Activated B cell treated with CpG ODN at 0.5 μM for 24 hours (primary cell): ENCODE results near the gene AP5B1. TPM values are rescaled to one million over a fixed set of nuclear protein-coding genes. Genes with fewer than 3 reads are reported as not detected.

Source experiments
- ATAC-seq: fragments of 200-7000 bp; cut with Tn5 transposase; one replicate; pipeline ENCODE4 v1.10.0; 2021; ENCODE audit warnings: low read depth, mild to moderate bottlenecking, moderate library complexity
- CTCF ChIA-PET: fragments of 350-600 bp; sonication (Branson Sonifier 250); formaldehyde crosslinking; loops from one replicate; lab custom pipeline; 2021; ENCODE audit warnings: antibody characterized with exemption; lab: Charles Lee
- POLR2A ChIA-PET: fragments of 350-600 bp; sonication (Branson Sonifier 250); formaldehyde crosslinking; loops from one replicate; lab custom pipeline; 2021; ENCODE audit warnings: antibody characterized with exemption; lab: Charles Lee
- DNase-seq: peaks from one replicate; pipeline ENCODE4 v3.0.0; 2022
- H3K27ac Mint-ChIP-seq: one replicate; pipeline ENCODE4 v1.8.0; 2020; ENCODE audit warnings: mixed read lengths
- H3K27me3 Mint-ChIP-seq: one replicate; pipeline ENCODE4 v1.8.0; 2021; ENCODE audit warnings: mixed read lengths
- H3K36me3 Mint-ChIP-seq: one replicate; pipeline ENCODE4 v1.8.0; 2021; ENCODE audit warnings: low read depth, mixed read lengths
- H3K4me1 Mint-ChIP-seq: one replicate; pipeline ENCODE4 v1.8.0; 2021; ENCODE audit warnings: mixed read lengths
- H3K4me3 Mint-ChIP-seq: one replicate; pipeline ENCODE4 v1.8.0; 2020; ENCODE audit warnings: mild to moderate bottlenecking, mixed read lengths
- H3K9me3 Mint-ChIP-seq: one replicate; pipeline ENCODE4 v1.8.0; 2020; ENCODE audit warnings: mixed read lengths
- CTCF ChIP-seq: fragments of 200-600 bp; IDR thresholded peaks from one replicate; pipeline ENCODE4 v1.8.0; 2022; ENCODE audit warnings: antibody characterized with exemption, mild to moderate bottlenecking
- intact Hi-C: fragments of 100-400 bp; cut with micrococcal nuclease; formaldehyde crosslinking; loops from one replicate; pipeline ENCODE4 v1.15.1; 2024
- total RNA-seq: library from RNA; stranded (reverse); gene quantifications from 2 replicates; pipeline ENCODE4 v1.2.3, GENCODE V29; 2022

The AP5B1 gene
- total RNA-seq, 1 donor from 2014 or later = 20.9 TPM

GRCh38 chr11:65801153-65801987 is 20.6 kb upstream of the AP5B1 start:
- H3K27ac Mint-ChIP-seq = no peak overlapping the region
- peaks cover 12% of the 10 kb centered on the region for H3K27me3 Mint-ChIP-seq
- CTCF ChIA-PET = interaction anchor here (1.6 kb wide), 2 partner anchors 16 to 21 kb away, joined by 3 to 5 read pairs; no protein-coding TSS in a partner anchor
- intact Hi-C loops = no loop called here
- peaks cover 7% of the 10 kb centered on the region for H3K4me1 Mint-ChIP-seq
- no peak overlapping the region for H3K4me3 Mint-ChIP-seq
- no peak for ATAC-seq
- POLR2A ChIA-PET = no interaction called here
- no peaks in the 10 kb centered on the region for H3K36me3 Mint-ChIP-seq
- no peak for TF ChIP-seq CTCF
- H3K9me3 Mint-ChIP-seq = no peaks in the 10 kb centered on the region
- no peak for DNase-seq

DNA sequence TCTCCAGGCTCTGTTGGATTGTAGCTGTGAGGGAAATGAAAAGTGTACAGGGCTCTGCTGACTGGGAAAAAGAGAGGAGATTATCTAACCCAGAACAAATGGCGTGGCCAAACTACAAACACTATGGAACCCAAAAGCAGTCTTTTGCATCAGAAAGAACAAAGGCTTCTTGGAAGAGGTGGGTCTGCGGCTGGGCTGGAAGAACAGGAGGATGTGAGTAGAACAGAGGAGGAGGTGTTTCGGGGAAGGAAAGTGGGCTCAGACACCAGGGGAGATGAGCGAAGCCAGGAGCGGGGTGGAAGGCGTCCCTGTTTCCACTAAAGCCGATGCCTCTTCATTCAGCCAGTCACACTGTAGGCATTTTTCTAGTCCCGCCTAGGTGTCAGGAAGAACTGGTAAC is 18.1 kb upstream of the AP5B1 start:
- H3K9me3 Mint-ChIP-seq = no peaks in the 10 kb centered on the region
- TF ChIP-seq CTCF = no peak
- H3K27ac Mint-ChIP-seq = no peak overlapping the region
- ATAC-seq (no peak), DNase-seq (no peak)
- ChIA-PET CTCF (interaction anchor here (0.8 to 1.7 kb wide), 3 partner anchors 19 to 29 kb away, joined by 3 to 5 read pairs (median 3); no protein-coding TSS in a partner anchor), POLR2A (interaction anchor here (1.5 kb wide), 1 partner anchor 61 kb away, joined by 3 read pairs; the partner anchor contains the start of gene MUS81)
- intact Hi-C loops = no loop called here
- H3K4me3 Mint-ChIP-seq = no peak overlapping the region
- peaks cover 13% of the 10 kb centered on the region for H3K27me3 Mint-ChIP-seq
- no peaks in the 10 kb centered on the region for H3K36me3 Mint-ChIP-seq
- H3K4me1 Mint-ChIP-seq = peaks cover 7% of the 10 kb centered on the region

- Mint-ChIP-seq H3K27me3 (peaks cover 6% of the 10 kb centered on the region), H3K27ac (no peak overlapping the region), H3K9me3 (no peaks in the 10 kb centered on the region), H3K36me3 (no peaks in the 10 kb centered on the region), H3K4me3 (no peak overlapping the region), H3K4me1 (peaks cover 5% of the 10 kb centered on the region)
- DNase-seq (no peak), ATAC-seq (no peak)
- POLR2A ChIA-PET = interaction anchor here (1.5 kb wide), 1 partner anchor 62 kb away, joined by 3 read pairs; the partner anchor contains the start of gene MUS81
- no peak for TF ChIP-seq CTCF
- intact Hi-C loops = no loop called here
- CTCF ChIA-PET = interaction anchor here (1.7 kb wide), 1 partner anchor 28 kb away, joined by 5 read pairs; no protein-coding TSS in a partner anchor
Measured at GRCh38 chr11:65797711-65798110, 16.9 kb upstream of the AP5B1 start.

DNA sequence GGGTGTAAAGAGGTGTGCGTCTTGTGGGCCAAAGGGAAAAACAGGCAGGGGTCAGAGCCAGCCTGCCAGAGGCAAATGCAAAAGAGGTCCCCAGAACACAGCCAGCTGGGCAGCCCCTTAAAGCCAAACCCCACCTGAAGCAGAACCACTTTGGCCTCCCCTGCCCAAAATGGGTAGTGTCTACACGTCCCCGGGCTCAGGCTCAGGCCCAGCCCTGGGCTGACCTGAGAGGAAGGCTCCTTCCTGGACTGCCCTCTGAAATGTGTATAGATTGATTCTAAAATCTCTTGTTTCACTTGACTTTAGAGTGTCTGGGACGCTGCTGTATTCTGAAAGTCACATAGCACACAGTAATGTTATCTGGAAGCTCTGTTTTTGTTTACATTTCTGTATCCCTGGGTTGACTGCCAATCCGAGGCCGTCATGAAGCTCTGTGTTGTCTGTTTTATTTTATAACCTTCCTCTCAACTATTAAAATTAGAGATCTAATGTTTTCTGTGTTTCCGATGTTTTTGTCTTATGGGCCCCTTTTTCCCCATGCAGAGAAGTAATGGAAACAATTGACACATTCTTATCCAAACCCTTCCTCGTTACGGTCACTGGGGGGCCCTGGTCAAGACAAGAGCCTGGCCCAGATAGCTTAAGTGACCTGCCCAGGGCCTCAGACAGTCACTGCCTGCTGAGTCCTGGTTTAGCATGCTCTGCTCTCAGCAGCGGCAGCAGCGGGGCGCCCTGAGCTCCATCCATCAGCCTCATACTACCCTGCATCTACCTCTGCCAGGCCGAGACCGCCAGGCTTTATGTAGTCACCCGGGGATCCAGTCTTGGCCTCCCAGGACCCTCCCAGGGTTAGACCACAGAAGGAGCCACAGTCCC is 16.2 kb upstream of the AP5B1 start:
- TF ChIP-seq CTCF = no peak
- POLR2A ChIA-PET = no interaction called here
- Mint-ChIP-seq H3K27me3 (peaks cover 4% of the 10 kb centered on the region), H3K9me3 (no peaks in the 10 kb centered on the region), H3K4me1 (peaks cover 9% of the 10 kb centered on the region), H3K27ac (no peak overlapping the region), H3K4me3 (no peak overlapping the region), H3K36me3 (no peaks in the 10 kb centered on the region)
- CTCF ChIA-PET = no interaction called here
- ATAC-seq (no peak), DNase-seq (no peak)
- intact Hi-C loops = no loop called here
